HG03045 (cell line): Measurements from ENCODE around the gene ZNFX1.
"Not testable (repeated sequence)": the region's sequence is repeated elsewhere in the genome, so short reads cannot be mapped to it uniquely, and the experiment has no call there.

ENCODE experiments used
- ATAC-seq: cut with Tn5 transposase; IDR thresholded peaks from one replicate; pipeline ENCODE4 v1.9.1; 2021; ENCODE audit warnings: mild to moderate bottlenecking, moderate library complexity; ENCODE audit not compliant: unreplicated experiment

The ZNFX1 gene

DNA sequence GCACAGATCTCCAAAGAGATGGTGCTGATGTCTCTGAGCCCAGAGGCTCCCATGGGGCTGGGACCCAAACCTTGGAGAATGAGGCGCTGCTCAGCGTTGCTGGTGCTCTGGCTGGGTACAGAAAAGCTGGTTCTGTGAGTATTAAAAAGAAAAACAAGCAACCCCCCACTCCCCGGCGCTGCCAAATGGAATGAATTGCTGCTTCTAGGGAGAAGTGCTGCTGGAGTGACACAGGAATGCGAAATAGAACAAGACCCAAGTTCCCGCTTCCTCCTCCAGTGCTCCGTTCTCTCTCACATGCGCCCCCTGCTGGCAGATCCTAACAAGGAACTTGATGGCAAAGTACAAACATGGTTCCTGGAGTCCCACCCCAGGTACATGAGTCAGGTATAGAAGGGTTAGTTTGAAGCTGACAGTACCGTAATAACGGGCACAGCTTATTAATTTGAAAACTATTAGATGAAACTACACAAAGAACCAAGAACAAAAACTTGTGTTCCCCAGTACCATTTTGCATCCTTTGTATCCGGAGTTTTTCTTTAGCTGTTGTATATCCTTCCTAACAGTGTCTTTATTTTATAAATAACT, 60.8 kb downstream of the ZNFX1 start:
- no peak for ATAC-seq

DNA sequence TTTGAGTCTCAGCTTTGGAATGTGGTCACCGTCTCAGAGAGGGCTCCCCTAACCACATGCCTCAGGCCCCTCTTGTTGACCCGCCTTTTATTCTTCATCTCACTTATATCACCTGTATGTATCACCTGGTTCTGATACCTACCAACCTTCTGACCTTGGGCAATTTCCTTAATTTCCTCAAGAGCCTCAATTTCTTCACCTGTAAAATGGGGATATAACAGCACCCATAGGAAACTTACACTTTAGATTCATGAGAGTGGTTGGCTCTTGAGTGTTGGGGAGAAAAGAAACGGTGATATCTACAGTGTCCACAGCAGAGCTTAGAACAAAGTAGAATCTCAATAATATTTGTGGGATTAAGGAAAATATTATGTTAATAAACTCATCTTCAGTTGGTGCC, 62.6 kb downstream of the ZNFX1 start:
- ATAC-seq: no peak

DNA sequence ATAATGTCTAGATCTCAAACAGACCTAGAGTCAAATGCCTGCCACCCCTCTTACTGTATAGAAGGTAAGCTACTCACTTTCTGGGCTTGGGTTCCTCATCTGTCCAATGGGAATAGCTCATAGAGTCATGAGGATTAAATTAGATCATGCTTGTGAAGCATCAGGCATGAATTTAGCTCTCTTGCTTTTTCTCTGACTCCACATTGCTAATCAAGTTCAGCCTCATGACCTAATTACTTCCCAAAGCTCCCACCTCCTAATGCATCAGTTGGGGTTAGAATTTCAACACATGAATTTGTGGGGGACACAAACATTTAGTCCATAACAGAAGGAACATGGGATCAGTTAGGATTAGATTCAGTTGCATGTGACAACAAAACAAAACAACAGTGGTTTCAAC, 63.3 kb downstream of the ZNFX1 start:
- ATAC-seq: no peak

DNA sequence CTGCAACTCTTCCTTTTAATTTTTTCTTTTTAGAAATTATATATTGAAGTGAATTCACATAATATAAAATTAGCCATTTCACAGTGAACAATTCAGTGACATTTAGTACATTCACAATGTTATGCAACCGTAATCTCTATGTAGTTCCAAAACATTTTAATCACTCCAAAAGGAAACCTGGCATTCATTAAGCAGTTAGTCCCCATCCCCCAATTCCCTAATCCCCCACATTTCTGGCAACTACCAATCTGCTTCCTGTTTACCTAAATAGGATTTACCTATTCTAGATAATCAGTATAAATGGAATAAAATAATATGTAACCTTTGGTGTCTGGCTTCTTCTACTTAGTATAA, 67.1 kb downstream of the ZNFX1 start:
- no peak for ATAC-seq

DNA sequence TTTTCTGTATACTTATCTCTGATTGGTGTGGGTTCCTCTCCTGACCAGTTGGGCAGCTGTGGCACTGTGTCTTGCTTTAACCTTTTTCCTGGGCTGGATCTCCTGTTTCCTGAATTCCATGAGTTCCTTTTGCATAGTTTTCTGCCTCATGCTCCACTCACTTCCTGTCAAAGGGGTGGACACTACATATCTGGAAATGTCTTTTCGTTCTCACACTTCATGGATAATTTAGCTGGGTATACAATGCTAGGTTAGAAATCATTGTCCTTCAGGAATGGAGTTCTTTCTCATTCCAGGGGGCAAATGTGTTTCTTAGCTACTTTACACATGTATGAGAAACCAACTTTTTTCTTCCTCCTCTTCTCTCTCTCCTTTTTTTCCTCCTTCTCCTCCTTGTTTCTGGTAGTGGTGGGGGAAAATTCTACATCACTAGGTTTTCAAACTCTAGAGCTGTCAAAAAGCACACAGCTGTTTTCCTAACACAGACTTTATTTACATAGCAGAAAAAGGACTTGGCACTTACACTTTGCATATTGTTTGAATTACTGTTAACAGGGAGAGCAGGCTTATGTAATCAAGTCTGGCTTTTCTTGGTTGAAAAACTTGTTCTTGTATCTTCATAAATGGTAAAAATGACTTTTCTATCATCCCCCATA, 67.6 kb downstream of the ZNFX1 start:
- no peak for ATAC-seq

DNA sequence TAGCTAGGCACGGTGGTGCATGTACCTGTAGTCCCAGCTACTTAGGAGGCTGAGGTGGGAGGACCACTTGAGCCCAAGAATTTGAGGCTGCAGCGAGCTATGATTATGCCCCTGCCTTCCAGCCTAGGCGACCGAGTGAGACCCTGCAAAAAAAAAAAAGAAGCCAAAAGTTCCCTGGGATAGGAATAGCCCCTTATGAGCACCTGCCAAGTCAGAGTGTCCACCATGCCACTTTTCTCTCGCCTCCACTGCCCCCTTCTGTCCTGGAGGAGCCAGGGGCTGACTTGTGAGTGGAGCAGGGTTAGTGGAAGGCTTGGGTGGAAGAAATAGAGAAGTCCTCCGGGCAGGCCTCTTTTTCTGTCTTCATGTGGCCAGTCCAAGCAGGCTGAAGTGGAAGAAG, 70.8 kb downstream of the ZNFX1 start:
- ATAC-seq: no peak

DNA sequence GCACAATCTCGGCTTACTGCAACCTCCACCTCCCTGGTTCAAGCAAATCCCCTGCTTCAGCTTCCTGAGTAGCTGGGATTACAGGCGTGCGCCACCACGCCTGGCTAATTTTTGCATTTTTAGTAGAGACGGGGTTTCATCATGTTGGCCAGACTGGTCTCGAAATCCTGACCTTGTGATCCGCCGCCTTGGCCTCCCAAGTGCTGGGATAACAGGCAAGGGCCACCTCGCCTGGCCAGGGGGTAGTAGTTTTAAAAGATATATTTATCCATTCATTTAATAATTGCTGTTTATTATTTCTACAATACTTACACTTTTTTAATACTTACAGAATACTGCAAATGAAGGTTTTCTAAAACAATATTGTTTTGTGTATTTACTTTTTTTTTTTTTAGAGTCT, 74.1 kb downstream of the ZNFX1 start:
- ATAC-seq: no peak

DNA sequence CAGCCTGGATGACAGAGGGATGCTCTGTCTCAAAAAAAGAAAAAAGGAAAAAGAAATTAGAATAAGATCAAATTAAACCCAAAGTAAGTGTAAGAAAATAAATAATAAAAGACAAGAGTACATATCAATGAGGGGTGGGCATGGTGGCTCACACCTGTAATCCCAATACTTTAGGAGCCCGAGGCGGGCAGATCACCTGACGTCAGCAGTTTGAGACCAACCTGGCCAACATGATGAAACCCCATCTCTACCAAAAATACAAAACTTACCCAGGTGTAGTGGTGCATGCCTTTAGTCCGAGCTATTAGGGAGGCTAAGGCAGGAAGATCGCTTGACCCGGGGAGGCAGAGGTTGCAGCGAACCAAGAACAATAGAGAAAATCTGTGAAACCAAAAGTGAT, 74.8 kb downstream of the ZNFX1 start:
- no peak for ATAC-seq

DNA sequence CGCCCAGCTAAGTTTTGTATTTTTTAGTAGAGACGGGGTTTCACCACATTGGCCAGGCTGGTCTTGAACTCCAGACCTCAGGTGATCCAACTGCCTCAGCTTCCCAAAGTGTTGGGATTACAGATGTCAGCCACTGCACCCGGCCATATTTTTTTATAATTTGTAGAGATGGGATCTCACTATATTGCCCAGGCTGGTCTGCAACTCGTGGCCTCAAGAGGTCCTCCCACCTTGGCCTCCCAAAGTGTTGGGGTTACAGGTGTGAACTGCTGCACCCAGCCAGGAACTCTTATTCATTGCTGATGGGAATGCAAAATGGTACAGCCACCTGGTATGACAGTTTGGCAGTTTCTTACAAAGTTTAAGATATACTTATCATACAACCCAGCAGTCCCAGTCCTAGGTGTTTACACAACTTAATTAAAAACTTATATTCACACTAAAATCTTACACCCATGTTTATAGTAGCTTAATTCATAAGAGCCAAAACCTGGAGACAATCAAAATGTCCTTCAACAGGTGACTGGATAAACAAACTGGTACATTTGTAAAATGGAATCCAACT, 78.0 kb downstream of the ZNFX1 start:
- ATAC-seq: no peak

DNA sequence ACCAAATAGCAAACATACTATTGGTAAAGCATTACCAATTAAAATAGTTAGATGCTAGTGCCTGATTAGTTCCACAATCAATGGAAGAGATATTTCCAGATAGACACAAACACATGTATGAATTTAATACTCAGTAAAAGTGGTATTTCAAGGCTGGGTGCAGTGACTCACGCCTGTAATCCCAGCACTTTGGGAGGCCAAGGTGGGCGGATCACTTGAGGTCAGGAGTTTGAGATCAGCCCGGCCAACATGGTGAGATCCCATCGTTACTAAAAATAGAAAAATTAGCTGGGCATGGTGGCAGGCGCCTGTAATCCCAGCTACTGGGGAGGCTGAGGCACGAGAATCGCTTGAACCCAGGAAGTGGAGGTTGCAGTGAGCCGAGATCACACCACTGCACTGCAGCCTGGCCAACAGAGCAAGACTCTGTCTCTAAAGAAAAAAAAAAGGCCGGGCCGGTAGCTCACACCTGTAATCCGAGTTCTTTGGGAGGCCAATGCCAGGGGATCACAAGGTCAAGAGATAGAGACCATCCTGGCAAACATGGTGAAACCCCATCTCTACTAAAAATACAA, 84.8 kb downstream of the ZNFX1 start:
- not testable (repeated sequence) for ATAC-seq
